ENCODE results near the gene FOXN3.
"Not testable (repeated sequence)": the region's sequence is repeated elsewhere in the genome, so short reads cannot be mapped to it uniquely, and the experiment has no call there.

The FOXN3 gene

DNA sequence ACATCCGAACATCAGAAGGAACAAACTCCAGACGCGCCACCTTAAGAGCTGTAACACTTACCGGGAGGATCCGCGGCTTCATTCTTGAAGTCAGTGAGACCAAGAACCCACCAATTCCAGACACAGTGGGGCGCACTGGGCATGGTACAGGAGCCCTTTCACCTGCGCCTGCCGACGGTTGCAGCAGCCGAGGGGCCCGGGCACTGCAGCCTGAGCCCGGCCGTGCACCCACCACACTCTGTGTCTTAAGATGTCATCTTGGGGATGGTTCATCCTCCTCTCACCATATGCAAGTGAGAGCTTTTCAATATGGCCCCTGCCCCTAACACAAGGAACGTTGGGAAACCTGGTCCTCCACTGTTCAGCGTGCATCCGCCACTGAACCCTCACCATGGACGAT, 304.3 kb downstream of the FOXN3 start:
- DNase-seq: no peak

DNA sequence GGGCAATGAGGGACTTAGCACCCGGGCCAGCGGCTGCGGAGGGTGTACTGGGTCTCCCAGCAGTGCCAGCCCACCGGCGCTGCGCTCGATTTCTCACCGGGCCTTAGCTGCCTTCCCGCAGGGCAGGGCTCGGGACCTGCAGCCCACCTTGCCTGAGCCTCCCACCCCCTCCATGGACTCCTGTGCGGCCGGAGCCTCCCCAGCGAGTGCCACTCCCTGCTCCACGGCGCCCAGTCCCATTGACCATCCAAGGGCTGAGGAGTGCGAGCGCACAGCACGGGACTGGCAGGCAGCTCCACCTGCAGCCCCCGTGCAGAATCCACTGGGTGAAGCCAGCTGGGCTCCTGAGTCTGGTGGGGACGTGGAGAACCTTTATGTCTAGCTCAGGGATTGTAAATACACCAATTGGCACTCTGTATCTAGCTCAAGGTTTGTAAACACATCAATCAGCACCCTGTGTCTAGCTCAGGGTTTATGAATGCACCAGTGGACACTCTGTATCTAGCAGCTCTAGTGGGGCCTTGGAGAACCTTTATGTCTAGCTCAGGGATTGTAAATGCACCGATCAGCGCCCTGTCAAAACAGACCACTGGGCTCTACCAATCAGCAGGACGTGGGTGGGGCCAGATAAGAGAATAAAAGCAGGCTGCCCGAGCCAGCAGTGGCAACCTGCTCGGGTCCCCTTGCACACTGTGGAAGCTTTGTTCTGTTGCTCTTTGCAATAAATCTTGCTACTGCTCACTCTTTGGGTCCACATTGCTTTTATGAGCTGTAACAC, 305.1 kb downstream of the FOXN3 start:
- DNase-seq: not testable (repeated sequence)

DNA sequence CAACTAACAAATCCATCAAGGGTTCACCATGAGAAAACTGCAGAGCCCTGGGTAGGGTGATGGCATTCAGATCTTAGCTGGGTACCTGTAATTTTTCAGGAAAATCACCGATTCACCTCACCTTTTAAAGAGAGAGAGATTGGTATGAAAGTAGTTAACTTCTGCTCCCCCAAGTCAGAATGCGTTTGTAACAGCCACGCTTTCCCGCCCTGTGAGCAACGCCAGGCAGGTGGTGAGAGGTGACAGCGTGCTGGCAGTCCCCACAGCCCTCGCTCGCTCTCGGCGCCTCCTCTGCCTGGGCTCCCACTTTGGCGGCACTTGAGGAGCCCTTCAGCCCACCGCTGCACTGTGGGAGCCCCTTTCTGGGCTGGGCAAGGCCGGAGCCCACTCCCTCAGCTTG, 305.8 kb downstream of the FOXN3 start:
- not testable (repeated sequence) for DNase-seq

DNA sequence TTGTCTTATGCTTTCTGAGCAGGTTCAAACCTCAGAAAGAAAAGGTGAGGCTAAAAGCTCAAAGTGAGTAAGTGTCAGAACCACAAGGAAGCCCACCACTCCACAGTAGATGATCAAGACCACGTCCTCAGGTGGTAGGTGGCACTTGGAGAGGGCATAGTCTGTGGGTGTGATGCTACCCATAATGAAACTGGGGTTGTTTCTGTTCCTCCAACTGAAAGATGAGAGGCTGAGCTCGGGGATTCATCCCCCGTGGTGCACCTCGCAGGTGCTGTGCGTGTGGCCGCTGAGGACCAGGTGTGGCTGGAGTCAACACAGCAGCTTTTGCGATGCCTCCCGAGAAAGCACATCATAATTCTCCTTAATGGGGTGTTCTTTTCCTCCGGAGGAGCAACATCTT, 306.9 kb downstream of the FOXN3 start:
- DNase-seq: no peak

DNA sequence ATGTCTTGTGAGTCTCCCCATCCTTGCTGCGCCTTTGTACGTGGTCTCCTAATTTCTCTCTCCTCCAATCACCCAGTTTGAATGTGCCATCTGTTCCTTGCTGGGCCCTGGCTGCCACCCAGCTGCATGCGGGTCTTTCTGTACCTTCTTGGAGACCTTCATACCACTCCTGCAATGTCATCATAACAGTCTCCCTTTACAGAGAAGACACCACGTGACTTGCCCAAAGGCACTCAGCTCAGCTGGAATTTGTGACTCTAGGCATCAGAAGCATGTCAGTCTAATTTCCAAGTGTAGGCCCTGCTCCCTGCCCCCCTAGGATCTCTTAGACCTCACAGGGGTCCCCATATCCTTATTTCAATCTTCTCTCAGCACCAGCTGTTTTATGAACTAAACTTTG, 308.4 kb downstream of the FOXN3 start:
- DNase-seq: no peak

DNA sequence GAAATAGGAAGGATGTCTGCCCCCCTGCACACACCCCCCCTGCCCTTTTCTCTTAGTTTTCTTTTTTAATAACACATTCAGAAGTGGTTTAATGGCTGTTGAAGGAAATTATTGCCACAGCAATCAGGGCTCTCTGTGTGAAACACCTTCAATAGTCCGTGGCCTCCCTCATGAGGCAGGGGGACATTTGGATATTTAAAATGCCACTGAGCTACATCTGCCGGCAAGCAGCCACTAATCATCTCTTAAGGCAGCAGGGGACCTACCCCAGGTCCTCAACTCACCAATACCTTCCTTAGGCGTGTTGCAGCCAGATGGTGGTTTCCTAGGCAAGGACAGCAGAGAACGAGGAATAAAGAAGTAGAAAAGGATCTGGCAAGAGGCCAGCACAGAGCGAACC, 309.4 kb downstream of the FOXN3 start:
- DNase-seq: peak; percentile 32
